OCI-LY7 (cell line): Measurements from ENCODE around the gene TMIGD2. TPM values are rescaled to one million over a fixed set of nuclear protein-coding genes. Genes with fewer than 3 reads are reported as not detected.
A peak's percentile ranks its signal among the peaks of the same experiment; 100 is the strongest.

ENCODE experiments used
- BruUV-seq: library from RNA; stranded (reverse); fragments of 400-500 nt; replicated peaks from 2 replicates; lab custom pipeline; 2021; lab: Mats Ljungman, UMichigan
- CTCF ChIA-PET: fragments of 300-600 bp; sonication (Branson Sonifier 250); formaldehyde crosslinking; loops from one replicate; lab custom pipeline; 2022; ENCODE audit warnings: antibody characterized with exemption; ENCODE audit not compliant: unreplicated experiment; lab: Charles Lee
- POLR2A ChIA-PET: fragments of 300-600 bp; sonication (Branson Sonifier 250); formaldehyde crosslinking; loops from one replicate; lab custom pipeline; 2022; ENCODE audit warnings: antibody characterized with exemption; lab: Charles Lee
- DNase-seq: peaks from one replicate; pipeline ENCODE4 v3.0.0-alpha.2; 2015; ENCODE audit warnings: low spot score
- H2AFZ ChIP-seq: fragments of 200-600 bp; sonication (generic), shearing (Covaris generic); 2 replicates; pipeline ENCODE4 v1.6.1; 2014; ENCODE audit warnings: mild to moderate bottlenecking, antibody characterized with exemption, low read length, moderate library complexity
- H3K27ac ChIP-seq: fragments of 200-600 bp; sonication (generic); 2 replicates; pipeline ENCODE4 v1.5.1; 2014; ENCODE audit warnings: mixed run types, low read depth, mild to moderate bottlenecking, moderate library complexity, low read length, inconsistent platforms; ENCODE audit not compliant: poor library complexity, severe bottlenecking
- H3K36me3 ChIP-seq: fragments of 200-600 bp; sonication (generic); 2 replicates; pipeline ENCODE4 v1.6.1; 2014; ENCODE audit warnings: mild to moderate bottlenecking, antibody characterized with exemption, low read length, moderate library complexity, mixed read lengths; ENCODE audit not compliant: insufficient read depth
- H3K4me1 ChIP-seq: fragments of 200-600 bp; sonication (generic); 2 replicates; pipeline ENCODE4 v1.5.1; 2014; ENCODE audit warnings: mild to moderate bottlenecking, low read length; ENCODE audit not compliant: insufficient read depth, poor library complexity, severe bottlenecking
- H3K4me2 ChIP-seq: fragments of 200-600 bp; sonication (generic); 2 replicates; pipeline ENCODE4 v1.6.1; 2014; ENCODE audit warnings: mild to moderate bottlenecking, low read length
- H3K4me3 ChIP-seq: fragments of 200-600 bp; sonication (generic); 2 replicates; pipeline ENCODE4 v1.5.1; 2014; ENCODE audit warnings: mild to moderate bottlenecking, low read depth, low read length; ENCODE audit not compliant: poor library complexity, severe bottlenecking
- H3K79me2 ChIP-seq: fragments of 200-600 bp; sonication (generic); 2 replicates; pipeline ENCODE4 v1.6.1; 2016; ENCODE audit warnings: low read depth, mild to moderate bottlenecking, low read length, moderate library complexity, mixed read lengths; ENCODE audit not compliant: insufficient read depth
- H3K9me2 ChIP-seq: fragments of 200-600 bp; sonication (generic); 2 replicates; pipeline ENCODE4 v1.6.1; 2016; ENCODE audit warnings: mild to moderate bottlenecking, low read length, mixed read lengths; ENCODE audit not compliant: insufficient read depth
- H3K9me3 ChIP-seq: fragments of 200-600 bp; sonication (generic); 2 replicates; pipeline ENCODE4 v1.6.1; 2014; ENCODE audit warnings: mild to moderate bottlenecking, mixed run types, low read length, mixed read lengths
- H4K20me1 ChIP-seq: fragments of 200-600 bp; sonication (generic); 2 replicates; pipeline ENCODE4 v1.6.1; 2014; ENCODE audit warnings: mild to moderate bottlenecking, antibody characterized with exemption, low read length, moderate library complexity, mixed read lengths; ENCODE audit not compliant: insufficient read depth
- CTCF ChIP-seq: fragments of 200-600 bp; sonication (generic); conservative IDR thresholded peaks from 2 replicates; pipeline ENCODE4 v1.5.1; 2014; ENCODE audit warnings: mild to moderate bottlenecking, antibody characterized with exemption, low read length, moderate library complexity, mixed read lengths
- EZH2phosphoT487 ChIP-seq: fragments of 200-600 bp; sonication (generic); IDR thresholded peaks from 2 replicates; pipeline ENCODE4 v1.6.1; 2018; ENCODE audit warnings: low read depth, borderline replicate concordance, mild to moderate bottlenecking, mixed run types, antibody characterized with exemption, low read length, moderate library complexity, mixed read lengths
- intact Hi-C: fragments of 100-400 bp; cut with micrococcal nuclease; formaldehyde crosslinking; loops from one replicate; pipeline ENCODE4 v1.10.0; 2022; ENCODE audit not compliant: unreplicated experiment
- total RNA-seq, 2 experiments: library from RNA; depleted of rRNA in 1 of 2; stranded (reverse); fragments of >200 nt in 1 of 2; shearing (Covaris generic) in 1 of 2; gene quantifications; 2 replicates each; pipeline ENCODE4 v1.2.3, GENCODE V29; 2014 to 2022

The TMIGD2 gene
- total RNA-seq, 2 experiments from 2014 or later: 0.44 to 2.7 TPM

GRCh38 chr19:4342615-4343369 lies 40.6 kb upstream of the TMIGD2 start:
- Histone ChIP-seq H4K20me1 (no peaks in the 10 kb centered on the region), H3K79me2 (no peaks in the 10 kb centered on the region), H3K4me2 (peak overlapping the region; percentile 87), H3K27ac (peak overlapping the region; percentile 75), H3K36me3 (peaks cover 8% of the 10 kb centered on the region; the same call in 1 of the 2 replicates), H3K4me3 (peak overlapping the region; percentile 74), H3K9me3 (no peaks in the 10 kb centered on the region), H3K4me1 (peaks cover 15% of the 10 kb centered on the region), H3K9me2 (no peaks in the 10 kb centered on the region), H2AFZ (peak overlapping the region; percentile 82)
- CTCF ChIA-PET: interaction anchor here (0.6 to 1.4 kb wide), 4 partner anchors 9 to 75 kb away, joined by 3 to 7 read pairs (median 4); partner anchors contain the start of gene CHAF1A
- peak; percentile 100 for DNase-seq
- intact Hi-C loops: loop anchor here (2.0 kb wide), 1 partner anchor 58 kb away; the partner anchor contains the start of gene SH3GL1
- POLR2A ChIA-PET: interaction anchor here (0.6 to 1.5 kb wide), 9 partner anchors 22 to 197 kb away, joined by 3 to 5 read pairs (median 3); partner anchors contain the start of genes HDGFL2 and LRG1
- TF ChIP-seq EZH2phosphoT487 (no peak), CTCF (peak; percentile 49)
- BruUV-seq: no TSS peak

DNA sequence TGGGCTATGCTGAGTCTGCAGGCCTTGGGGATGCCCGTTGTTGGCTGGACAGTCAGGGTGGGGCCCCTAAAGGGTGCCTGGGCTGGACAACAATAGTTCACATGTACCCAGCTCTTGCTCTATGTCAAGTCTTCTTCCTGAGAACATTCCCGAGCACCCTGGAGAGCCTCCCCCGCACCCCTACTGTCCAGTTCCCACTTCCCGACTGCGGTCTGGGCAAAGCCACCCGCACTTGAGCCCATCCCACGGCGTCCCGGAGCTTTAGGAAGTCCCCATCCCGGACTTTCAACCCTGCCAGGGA lies 40.1 kb upstream of the TMIGD2 start:
- DNase-seq: no peak
- ChIA-PET CTCF (interaction anchor here (0.6 to 1.4 kb wide), 3 partner anchors 10 to 65 kb away, joined by 3 to 5 read pairs (median 3); partner anchors contain the start of gene CHAF1A), POLR2A (interaction anchor here (0.6 to 1.5 kb wide), 8 partner anchors 22 to 198 kb away, joined by 3 to 5 read pairs (median 3); partner anchors contain the start of genes HDGFL2 and LRG1)
- Histone ChIP-seq H2AFZ (peak overlapping the region; percentile 68; the same call in 1 of the 2 replicates), H3K4me2 (peak overlapping the region; percentile 86), H3K36me3 (peaks cover 8% of the 10 kb centered on the region; the same call in 1 of the 2 replicates), H3K79me2 (no peaks in the 10 kb centered on the region), H3K9me3 (no peaks in the 10 kb centered on the region), H3K4me1 (peaks cover 15% of the 10 kb centered on the region), H3K4me3 (peak overlapping the region; percentile 72), H3K27ac (peak overlapping the region; percentile 42), H4K20me1 (no peaks in the 10 kb centered on the region), H3K9me2 (no peaks in the 10 kb centered on the region)
- no TSS peak for BruUV-seq
- TF ChIP-seq EZH2phosphoT487 (no peak), CTCF (no peak)
- intact Hi-C loops: loop anchor here (2.0 kb wide), 1 partner anchor 59 kb away; the partner anchor contains the start of gene SH3GL1
